HEK293 (cell line): ENCODE measurements around the gene CEP295NL.

ENCODE experiments used
- GLIS2 ChIP-seq: fragments of 450-650 bp; formaldehyde crosslinking; IDR thresholded peaks from 2 replicates; pipeline ENCODE4 v1.5.1; 2016; ENCODE audit warnings: missing biosample characterization, missing genetic modification characterization
- IKZF3 ChIP-seq: fragments of 450-650 bp; IDR thresholded peaks from 2 replicates; pipeline ENCODE4 v1.5.0; 2018; ENCODE audit warnings: missing biosample characterization, mild to moderate bottlenecking, missing genetic modification characterization, moderate library complexity
- KLF10 ChIP-seq: fragments of 450-650 bp; IDR thresholded peaks from 2 replicates; pipeline ENCODE4 v1.5.1; 2018; ENCODE audit warnings: missing biosample characterization, mild to moderate bottlenecking, missing genetic modification characterization
- KLF8 ChIP-seq: fragments of 450-650 bp; formaldehyde crosslinking; IDR thresholded peaks from 2 replicates; pipeline ENCODE4 v1.5.1; 2016; ENCODE audit warnings: missing biosample characterization, missing genetic modification characterization
- MYNN ChIP-seq: fragments of 450-650 bp; formaldehyde crosslinking; IDR thresholded peaks from 2 replicates; pipeline ENCODE4 v1.5.1; 2016; ENCODE audit warnings: missing biosample characterization, missing genetic modification characterization, borderline replicate concordance
- MZF1 ChIP-seq: fragments of 450-650 bp; formaldehyde crosslinking; IDR thresholded peaks from 2 replicates; pipeline ENCODE4 v1.5.1; 2017; ENCODE audit warnings: missing biosample characterization, missing genetic modification characterization, borderline replicate concordance
- OSR2 ChIP-seq: fragments of 450-650 bp; formaldehyde crosslinking; IDR thresholded peaks from 2 replicates; pipeline ENCODE4 v1.5.1; 2016; ENCODE audit warnings: missing biosample characterization, missing genetic modification characterization
- PRDM1 ChIP-seq: fragments of 450-650 bp; formaldehyde crosslinking; IDR thresholded peaks from 2 replicates; pipeline ENCODE4; 2016; ENCODE audit warnings: missing biosample characterization, missing genetic modification characterization
- SP7 ChIP-seq: fragments of 450-650 bp; formaldehyde crosslinking; IDR thresholded peaks from 2 replicates; pipeline ENCODE4 v1.5.1; 2016; ENCODE audit warnings: missing biosample characterization, missing genetic modification characterization
- ZFP69B ChIP-seq: fragments of 450-650 bp; formaldehyde crosslinking; IDR thresholded peaks from 2 replicates; pipeline ENCODE4 v1.5.1; 2016; ENCODE audit warnings: missing biosample characterization, missing genetic modification characterization
- ZNF16 ChIP-seq: fragments of 450-650 bp; formaldehyde crosslinking; IDR thresholded peaks from 2 replicates; pipeline ENCODE4 v1.5.1; 2016; ENCODE audit warnings: low read depth, missing biosample characterization, missing genetic modification characterization
- ZNF169 ChIP-seq: fragments of 450-650 bp; formaldehyde crosslinking; IDR thresholded peaks from 2 replicates; pipeline ENCODE4 v1.5.1; 2016; ENCODE audit warnings: missing biosample characterization, missing genetic modification characterization
- ZNF184 ChIP-seq: fragments of 450-650 bp; IDR thresholded peaks from 2 replicates; pipeline ENCODE4 v1.5.1; 2018; ENCODE audit warnings: missing biosample characterization, mild to moderate bottlenecking, missing genetic modification characterization
- ZNF292 ChIP-seq: fragments of 450-650 bp; formaldehyde crosslinking; IDR thresholded peaks from 2 replicates; pipeline ENCODE4 v1.5.1; 2016; ENCODE audit warnings: low read depth, missing biosample characterization, missing genetic modification characterization, borderline replicate concordance
- ZNF366 ChIP-seq: fragments of 450-650 bp; formaldehyde crosslinking; conservative IDR thresholded peaks from 2 replicates; pipeline ENCODE4 v1.5.1; 2016; ENCODE audit warnings: missing biosample characterization, missing genetic modification characterization
- ZNF394 ChIP-seq: fragments of 450-650 bp; formaldehyde crosslinking; IDR thresholded peaks from 2 replicates; pipeline ENCODE4 v1.5.1; 2016; ENCODE audit warnings: missing biosample characterization, missing genetic modification characterization, mild to moderate bottlenecking, moderate library complexity, borderline replicate concordance
- ZNF529 ChIP-seq: fragments of 450-650 bp; formaldehyde crosslinking; IDR thresholded peaks from 2 replicates; pipeline ENCODE4 v1.5.1; 2017; ENCODE audit warnings: missing genetic modification characterization, missing biosample characterization; ENCODE audit not compliant: insufficient replicate concordance
- ZNF544 ChIP-seq: fragments of 450-650 bp; formaldehyde crosslinking; IDR thresholded peaks from 2 replicates; pipeline ENCODE4 v1.5.0; 2017; ENCODE audit warnings: missing biosample characterization, missing genetic modification characterization
- ZNF571 ChIP-seq: fragments of 450-650 bp; formaldehyde crosslinking; IDR thresholded peaks from 2 replicates; pipeline ENCODE4 v1.5.0; 2017; ENCODE audit warnings: missing biosample characterization, missing genetic modification characterization
- ZNF626 ChIP-seq: fragments of 450-650 bp; sonication (Bioruptor Pico); formaldehyde crosslinking; IDR thresholded peaks from 2 replicates; pipeline ENCODE4 v1.5.1; 2018; ENCODE audit warnings: missing biosample characterization, missing genetic modification characterization, inconsistent platforms
- ZNF660 ChIP-seq: fragments of 450-650 bp; IDR thresholded peaks from 2 replicates; pipeline ENCODE4 v1.5.1; 2018; ENCODE audit warnings: missing biosample characterization, mild to moderate bottlenecking, missing genetic modification characterization
- TF ChIP-seq, protein P1 (sequence below): fragments of 450-650 bp; formaldehyde crosslinking; IDR thresholded peaks from 2 replicates; pipeline ENCODE4 v1.5.1; 2016; ENCODE audit warnings: missing biosample characterization, missing genetic modification characterization
- TF ChIP-seq, protein P2 (sequence below): fragments of 450-650 bp; formaldehyde crosslinking; IDR thresholded peaks from 2 replicates; pipeline ENCODE4 v1.5.1; 2016; ENCODE audit warnings: missing biosample characterization, missing genetic modification characterization
- TF ChIP-seq, protein P3 (sequence below): fragments of 450-650 bp; formaldehyde crosslinking; IDR thresholded peaks from 2 replicates; pipeline ENCODE4 v1.5.1; 2016; ENCODE audit warnings: missing biosample characterization, missing genetic modification characterization
- TF ChIP-seq, protein P4 (sequence below): IDR thresholded peaks from 2 replicates; pipeline ENCODE4 v1.6.1; 2011; ENCODE audit warnings: mild to moderate bottlenecking, low read depth, low read length, borderline replicate concordance
- TF ChIP-seq, protein P5 (sequence below): fragments of 450-650 bp; formaldehyde crosslinking; conservative IDR thresholded peaks from 2 replicates; pipeline ENCODE4 v1.5.1; 2016; ENCODE audit warnings: low read depth, missing biosample characterization, missing genetic modification characterization

Gene CEP295NL

DNA sequence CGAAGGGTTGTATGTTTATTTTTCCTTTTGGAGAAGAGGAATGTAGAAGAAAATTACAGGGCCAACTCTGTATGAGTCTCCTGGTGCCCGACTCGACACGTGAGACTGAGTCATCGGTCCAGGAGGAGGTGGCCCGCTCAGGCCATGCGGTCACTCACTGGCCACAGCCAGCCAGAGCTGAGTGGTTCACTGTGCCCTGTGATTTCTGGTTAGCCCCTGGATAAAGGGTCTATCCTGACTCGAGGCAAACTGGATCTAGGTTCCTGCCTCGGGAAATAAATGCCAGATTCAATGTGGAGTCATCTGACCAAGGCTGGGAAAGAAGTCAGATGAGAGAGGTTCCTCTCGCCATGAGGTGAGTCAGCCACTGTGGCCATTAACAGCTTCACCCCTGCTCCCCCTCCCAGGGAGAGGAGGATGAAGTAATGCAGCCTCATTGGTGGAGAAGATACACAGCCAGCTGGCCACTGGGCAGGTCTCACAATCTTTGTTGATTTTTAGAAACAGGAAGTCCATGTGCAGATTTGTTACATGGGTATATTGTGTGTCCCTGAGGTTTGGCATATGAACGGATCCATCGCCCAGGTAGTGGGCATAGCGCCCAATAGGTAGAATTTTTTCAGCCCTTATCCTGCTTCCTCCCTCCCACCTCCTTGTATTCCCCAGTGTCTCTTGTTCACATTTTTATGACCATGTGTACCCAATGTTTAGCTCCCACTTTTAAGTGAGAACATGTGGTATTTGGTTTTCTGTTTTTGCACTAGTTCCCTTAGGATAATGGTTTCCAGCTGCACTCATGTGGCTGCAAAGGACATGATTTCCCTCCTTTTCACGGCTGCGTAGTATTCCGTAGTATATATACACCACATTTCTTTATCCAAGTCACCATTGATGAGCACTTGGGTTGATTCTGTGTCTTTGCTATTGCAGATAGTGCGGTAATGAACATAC is 40.7 kb downstream of the CEP295NL start (continued):
- TF ChIP-seq ZNF366 (tag by site-specific recombination) (peak; percentile 76), MZF1 (tag by site-specific recombination) (no peak), ZNF660 (tag by site-specific recombination) (no peak), MYNN (tag by site-specific recombination) (no peak), PRDM1 (tag by site-specific recombination) (no peak), GLIS2 (tag by site-specific recombination) (peak; percentile 52; the same call in 1 of the 2 replicates), OSR2 (no peak), ZNF626 (tag by site-specific recombination) (no peak), ZNF16 (tag by site-specific recombination) (no peak), ZNF292 (tag by site-specific recombination) (no peak), ZNF529 (tag by site-specific recombination) (no peak), ZNF169 (tag by site-specific recombination) (no peak), KLF8 (tag by site-specific recombination) (no peak), ZNF184 (tag by site-specific recombination) (peak; percentile 65; the same call in 1 of the 2 replicates), KLF10 (no peak), ZNF571 (tag by site-specific recombination) (no peak), ZNF544 (tag by site-specific recombination) (no peak), ZFP69B (tag by site-specific recombination) (0 out of 2 replicates have a peak, but pooled peaks have one; percentile 26), SP7 (peak; percentile 82), IKZF3 (no peak), ZNF394 (peak; percentile 46; the same call in 1 of the 2 replicates)
- TF ChIP-seq, protein P1, sequence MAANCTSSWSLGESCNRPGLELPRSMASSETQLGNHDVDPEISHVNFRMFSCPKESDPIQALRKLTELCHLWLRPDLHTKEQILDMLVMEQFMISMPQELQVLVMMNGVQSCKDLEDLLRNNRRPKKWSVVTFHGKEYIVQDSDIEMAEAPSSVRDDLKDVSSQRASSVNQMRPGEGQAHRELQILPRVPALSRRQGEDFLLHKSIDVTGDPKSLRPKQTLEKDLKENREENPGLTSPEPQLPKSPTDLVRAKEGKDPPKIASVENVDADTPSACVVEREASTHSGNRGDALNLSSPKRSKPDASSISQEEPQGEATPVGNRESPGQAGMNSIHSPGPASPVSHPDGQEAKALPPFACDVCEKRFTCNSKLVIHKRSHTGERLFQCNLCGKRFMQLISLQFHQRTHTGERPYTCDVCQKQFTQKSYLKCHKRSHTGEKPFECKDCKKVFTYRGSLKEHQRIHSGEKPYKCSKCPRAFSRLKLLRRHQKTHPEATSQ (tag by site-specific recombination), result no peak
- TF ChIP-seq, protein P2, sequence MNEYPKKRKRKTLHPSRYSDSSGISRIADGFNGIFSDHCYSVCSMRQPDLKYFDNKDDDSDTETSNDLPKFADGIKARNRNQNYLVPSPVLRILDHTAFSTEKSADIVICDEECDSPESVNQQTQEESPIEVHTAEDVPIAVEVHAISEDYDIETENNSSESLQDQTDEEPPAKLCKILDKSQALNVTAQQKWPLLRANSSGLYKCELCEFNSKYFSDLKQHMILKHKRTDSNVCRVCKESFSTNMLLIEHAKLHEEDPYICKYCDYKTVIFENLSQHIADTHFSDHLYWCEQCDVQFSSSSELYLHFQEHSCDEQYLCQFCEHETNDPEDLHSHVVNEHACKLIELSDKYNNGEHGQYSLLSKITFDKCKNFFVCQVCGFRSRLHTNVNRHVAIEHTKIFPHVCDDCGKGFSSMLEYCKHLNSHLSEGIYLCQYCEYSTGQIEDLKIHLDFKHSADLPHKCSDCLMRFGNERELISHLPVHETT (tag by site-specific recombination), result peak; percentile 28; the same call in 1 of the 2 replicates
- TF ChIP-seq, protein P3, sequence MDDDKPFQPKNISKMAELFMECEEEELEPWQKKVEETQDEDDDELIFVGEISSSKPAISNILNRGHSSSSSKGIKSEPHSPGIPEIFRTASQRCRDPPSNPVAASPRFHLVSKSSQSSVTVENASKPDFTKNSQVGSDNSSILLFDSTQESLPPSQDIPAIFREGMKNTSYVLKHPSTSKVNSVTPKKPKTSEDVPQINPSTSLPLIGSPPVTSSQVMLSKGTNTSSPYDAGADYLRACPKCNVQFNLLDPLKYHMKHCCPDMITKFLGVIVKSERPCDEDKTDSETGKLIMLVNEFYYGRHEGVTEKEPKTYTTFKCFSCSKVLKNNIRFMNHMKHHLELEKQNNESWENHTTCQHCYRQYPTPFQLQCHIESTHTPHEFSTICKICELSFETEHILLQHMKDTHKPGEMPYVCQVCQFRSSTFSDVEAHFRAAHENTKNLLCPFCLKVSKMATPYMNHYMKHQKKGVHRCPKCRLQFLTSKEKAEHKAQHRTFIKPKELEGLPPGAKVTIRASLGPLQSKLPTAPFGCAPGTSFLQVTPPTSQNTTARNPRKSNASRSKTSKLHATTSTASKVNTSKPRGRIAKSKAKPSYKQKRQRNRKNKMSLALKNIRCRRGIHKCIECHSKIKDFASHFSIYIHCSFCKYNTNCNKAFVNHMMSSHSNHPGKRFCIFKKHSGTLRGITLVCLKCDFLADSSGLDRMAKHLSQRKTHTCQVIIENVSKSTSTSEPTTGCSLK, result no peak
- TF ChIP-seq, protein P4, sequence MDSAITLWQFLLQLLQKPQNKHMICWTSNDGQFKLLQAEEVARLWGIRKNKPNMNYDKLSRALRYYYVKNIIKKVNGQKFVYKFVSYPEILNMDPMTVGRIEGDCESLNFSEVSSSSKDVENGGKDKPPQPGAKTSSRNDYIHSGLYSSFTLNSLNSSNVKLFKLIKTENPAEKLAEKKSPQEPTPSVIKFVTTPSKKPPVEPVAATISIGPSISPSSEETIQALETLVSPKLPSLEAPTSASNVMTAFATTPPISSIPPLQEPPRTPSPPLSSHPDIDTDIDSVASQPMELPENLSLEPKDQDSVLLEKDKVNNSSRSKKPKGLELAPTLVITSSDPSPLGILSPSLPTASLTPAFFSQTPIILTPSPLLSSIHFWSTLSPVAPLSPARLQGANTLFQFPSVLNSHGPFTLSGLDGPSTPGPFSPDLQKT, result no peak
- TF ChIP-seq, protein P5, sequence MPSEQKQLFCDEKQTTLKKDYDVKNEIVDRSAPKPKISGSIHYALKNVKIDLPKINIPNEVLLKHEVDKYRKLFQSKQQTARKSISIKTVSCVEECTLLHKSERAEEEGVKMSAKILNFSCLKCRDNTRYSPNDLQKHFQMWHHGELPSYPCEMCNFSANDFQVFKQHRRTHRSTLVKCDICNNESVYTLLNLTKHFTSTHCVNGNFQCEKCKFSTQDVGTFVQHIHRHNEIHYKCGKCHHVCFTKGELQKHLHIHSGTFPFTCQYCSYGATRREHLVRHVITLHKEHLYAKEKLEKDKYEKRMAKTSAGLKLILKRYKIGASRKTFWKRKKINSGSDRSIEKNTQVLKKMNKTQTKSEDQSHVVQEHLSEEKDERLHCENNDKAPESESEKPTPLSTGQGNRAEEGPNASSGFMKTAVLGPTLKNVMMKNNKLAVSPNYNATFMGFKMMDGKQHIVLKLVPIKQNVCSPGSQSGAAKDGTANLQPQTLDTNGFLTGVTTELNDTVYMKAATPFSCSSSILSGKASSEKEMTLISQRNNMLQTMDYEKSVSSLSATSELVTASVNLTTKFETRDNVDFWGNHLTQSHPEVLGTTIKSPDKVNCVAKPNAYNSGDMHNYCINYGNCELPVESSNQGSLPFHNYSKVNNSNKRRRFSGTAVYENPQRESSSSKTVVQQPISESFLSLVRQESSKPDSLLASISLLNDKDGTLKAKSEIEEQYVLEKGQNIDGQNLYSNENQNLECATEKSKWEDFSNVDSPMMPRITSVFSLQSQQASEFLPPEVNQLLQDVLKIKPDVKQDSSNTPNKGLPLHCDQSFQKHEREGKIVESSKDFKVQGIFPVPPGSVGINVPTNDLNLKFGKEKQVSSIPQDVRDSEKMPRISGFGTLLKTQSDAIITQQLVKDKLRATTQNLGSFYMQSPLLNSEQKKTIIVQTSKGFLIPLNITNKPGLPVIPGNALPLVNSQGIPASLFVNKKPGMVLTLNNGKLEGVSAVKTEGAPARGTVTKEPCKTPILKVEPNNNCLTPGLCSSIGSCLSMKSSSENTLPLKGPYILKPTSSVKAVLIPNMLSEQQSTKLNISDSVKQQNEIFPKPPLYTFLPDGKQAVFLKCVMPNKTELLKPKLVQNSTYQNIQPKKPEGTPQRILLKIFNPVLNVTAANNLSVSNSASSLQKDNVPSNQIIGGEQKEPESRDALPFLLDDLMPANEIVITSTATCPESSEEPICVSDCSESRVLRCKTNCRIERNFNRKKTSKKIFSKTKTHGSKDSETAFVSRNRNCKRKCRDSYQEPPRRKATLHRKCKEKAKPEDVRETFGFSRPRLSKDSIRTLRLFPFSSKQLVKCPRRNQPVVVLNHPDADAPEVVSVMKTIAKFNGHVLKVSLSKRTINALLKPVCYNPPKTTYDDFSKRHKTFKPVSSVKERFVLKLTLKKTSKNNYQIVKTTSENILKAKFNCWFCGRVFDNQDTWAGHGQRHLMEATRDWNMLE (tag by site-specific recombination), result no peak
